ENCODE measurements around the gene SFXN3. TPM values are rescaled to one million over a fixed set of nuclear protein-coding genes. Genes with fewer than 3 reads are reported as not detected.

Gene SFXN3
- total and polyA plus RNA-seq, 2 experiments from 2014 or later, result 93.6 to 102 TPM

DNA sequence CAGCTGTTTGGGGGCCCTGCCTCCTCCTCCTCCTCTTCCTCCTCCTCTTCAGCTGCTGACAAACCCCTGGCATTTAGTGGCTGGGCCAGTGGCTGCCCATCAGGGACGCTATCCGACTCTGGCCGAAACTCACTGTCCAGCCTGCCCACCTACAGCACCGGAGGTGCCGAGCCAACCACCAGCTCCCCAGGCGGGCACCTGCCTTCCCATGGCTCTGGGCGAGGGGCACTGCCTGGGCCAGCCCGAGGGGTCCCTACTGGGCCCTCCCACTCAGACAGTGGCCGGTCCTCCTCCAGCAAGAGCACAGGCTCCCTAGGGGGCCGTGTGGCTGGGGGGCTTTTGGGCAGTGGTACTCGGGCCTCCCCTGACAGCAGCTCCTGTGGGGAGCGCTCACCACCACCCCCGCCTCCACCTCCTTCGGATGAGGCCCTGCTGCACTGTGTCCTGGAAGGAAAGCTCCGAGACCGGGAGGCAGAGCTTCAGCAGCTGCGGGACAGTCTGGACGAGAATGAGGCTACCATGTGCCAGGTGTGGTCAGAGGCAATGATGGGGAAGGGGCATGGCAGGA, 27.3 kb upstream of the SFXN3 start:
- DNase-seq (ENCODE audit: low spot score), result no peak
- Histone ChIP-seq H3K27me3 (no peaks in the 10 kb centered on the region), H3K4me2 (no peak overlapping the region), H3K27ac (no peak overlapping the region), H2AFZ (no peak overlapping the region), H3K9me2 (replicated peaks; ENCODE audit: insufficient read depth) (no peaks in the 10 kb centered on the region), H3K4me1 (ENCODE audit: insufficient read depth) (peaks cover 16% of the 10 kb centered on the region), H3K4me3 (no peak overlapping the region), H3K9me3 (ENCODE audit: low read depth) (no peaks in the 10 kb centered on the region), H4K20me1 (ENCODE audit: insufficient read depth, poor library complexity, severe bottlenecking) (peaks cover 10% of the 10 kb centered on the region), H3K79me2 (peaks cover 53% of the 10 kb centered on the region), H3K36me3 (replicated peaks; ENCODE audit: insufficient read depth, low read depth) (no peaks in the 10 kb centered on the region)
- TF ChIP-seq EZH2 (IDR thresholded peaks at IDR 0.05; ENCODE audit: borderline replicate concordance) (no peak), EZH2phosphoT487 (IDR thresholded peaks at IDR 0.05; ENCODE audit: low read depth, severe bottlenecking, unreplicated experiment) (no peak)
- TF ChIP-seq, protein P1, sequence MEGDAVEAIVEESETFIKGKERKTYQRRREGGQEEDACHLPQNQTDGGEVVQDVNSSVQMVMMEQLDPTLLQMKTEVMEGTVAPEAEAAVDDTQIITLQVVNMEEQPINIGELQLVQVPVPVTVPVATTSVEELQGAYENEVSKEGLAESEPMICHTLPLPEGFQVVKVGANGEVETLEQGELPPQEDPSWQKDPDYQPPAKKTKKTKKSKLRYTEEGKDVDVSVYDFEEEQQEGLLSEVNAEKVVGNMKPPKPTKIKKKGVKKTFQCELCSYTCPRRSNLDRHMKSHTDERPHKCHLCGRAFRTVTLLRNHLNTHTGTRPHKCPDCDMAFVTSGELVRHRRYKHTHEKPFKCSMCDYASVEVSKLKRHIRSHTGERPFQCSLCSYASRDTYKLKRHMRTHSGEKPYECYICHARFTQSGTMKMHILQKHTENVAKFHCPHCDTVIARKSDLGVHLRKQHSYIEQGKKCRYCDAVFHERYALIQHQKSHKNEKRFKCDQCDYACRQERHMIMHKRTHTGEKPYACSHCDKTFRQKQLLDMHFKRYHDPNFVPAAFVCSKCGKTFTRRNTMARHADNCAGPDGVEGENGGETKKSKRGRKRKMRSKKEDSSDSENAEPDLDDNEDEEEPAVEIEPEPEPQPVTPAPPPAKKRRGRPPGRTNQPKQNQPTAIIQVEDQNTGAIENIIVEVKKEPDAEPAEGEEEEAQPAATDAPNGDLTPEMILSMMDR (IDR thresholded peaks at IDR 0.05; ENCODE audit: poor library complexity), result no peak
- 96% methylated on average over 15 of the region's 18 CpGs for WGBS (ENCODE audit: low lambda C conversion rate, missing lambda C conversion rate)

DNA sequence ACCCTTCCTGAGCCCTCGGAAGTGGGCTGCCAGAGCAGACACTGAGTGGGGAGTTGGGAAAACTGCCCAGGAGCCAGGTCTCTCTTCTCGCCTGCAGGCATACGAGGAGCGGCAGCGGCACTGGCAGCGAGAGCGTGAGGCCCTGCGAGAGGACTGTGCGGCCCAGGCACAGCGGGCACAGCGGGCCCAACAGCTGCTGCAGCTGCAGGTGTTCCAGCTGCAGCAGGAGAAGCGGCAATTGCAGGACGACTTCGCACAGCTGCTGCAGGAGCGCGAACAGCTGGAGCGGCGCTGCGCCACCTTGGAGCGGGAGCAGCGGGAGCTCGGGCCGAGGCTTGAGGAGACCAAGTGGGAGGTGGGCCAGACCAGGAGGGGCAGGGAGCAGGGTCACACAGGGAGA, 25.7 kb upstream of the SFXN3 start:
- no peak overlapping the region for H3K4me2 ChIP-seq

DNA sequence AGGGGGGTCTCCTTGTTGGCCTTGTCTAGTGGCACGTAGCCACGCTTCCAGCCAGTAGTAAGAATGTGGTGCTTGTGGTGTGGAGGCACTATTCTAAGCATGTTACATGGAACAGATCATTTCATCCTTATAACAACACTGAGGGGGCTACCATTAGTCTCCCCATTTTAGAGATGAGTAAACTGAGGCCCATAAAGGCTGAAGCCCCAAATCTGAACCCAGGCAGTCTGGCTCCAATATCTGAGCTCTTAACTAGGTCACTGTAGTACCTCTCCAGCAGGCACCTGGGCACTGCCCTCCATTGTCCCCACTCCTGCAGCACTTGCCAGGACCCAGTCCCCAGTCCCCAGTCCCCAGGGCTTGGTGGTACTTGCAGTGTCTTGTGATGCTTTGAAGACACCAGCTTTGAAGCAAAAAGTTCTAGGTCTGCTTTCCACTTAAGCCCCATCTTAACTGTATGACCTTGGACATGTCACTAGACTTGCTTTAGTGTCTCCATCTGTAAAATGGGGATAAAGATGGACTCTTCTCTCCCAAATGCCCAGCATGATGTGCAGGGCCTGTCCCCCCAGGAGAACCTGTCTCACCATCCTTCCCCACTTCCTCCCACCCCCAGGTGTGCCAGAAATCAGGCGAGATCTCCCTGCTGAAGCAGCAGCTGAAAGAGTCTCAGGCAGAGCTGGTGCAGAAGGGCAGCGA, 25.0 kb upstream of the SFXN3 start:
- H2AFZ ChIP-seq, result no peak overlapping the region
- peaks cover 39% of the 10 kb centered on the region for H3K79me2 ChIP-seq
- WGBS (ENCODE audit: low lambda C conversion rate, missing lambda C conversion rate), result 93% methylated on average over 4 of the region's 4 CpGs
- H3K27ac ChIP-seq, result no peak overlapping the region
- no peaks in the 10 kb centered on the region for H3K36me3 ChIP-seq (replicated peaks; ENCODE audit: insufficient read depth, low read depth)
- peaks cover 10% of the 10 kb centered on the region for H3K4me1 ChIP-seq (ENCODE audit: insufficient read depth)
- H3K4me3 ChIP-seq, result no peak overlapping the region
- H3K9me3 ChIP-seq (ENCODE audit: low read depth), result no peaks in the 10 kb centered on the region
- no peaks in the 10 kb centered on the region for H3K9me2 ChIP-seq (replicated peaks; ENCODE audit: insufficient read depth)
- no peak overlapping the region for H3K4me2 ChIP-seq
- DNase-seq (ENCODE audit: low spot score), result no peak
- H4K20me1 ChIP-seq (ENCODE audit: insufficient read depth, poor library complexity, severe bottlenecking), result peaks cover 10% of the 10 kb centered on the region
- TF ChIP-seq, protein P1 (IDR thresholded peaks at IDR 0.05; ENCODE audit: poor library complexity), result no peak
- TF ChIP-seq EZH2 (IDR thresholded peaks at IDR 0.05; ENCODE audit: borderline replicate concordance) (no peak), EZH2phosphoT487 (IDR thresholded peaks at IDR 0.05; ENCODE audit: low read depth, severe bottlenecking, unreplicated experiment) (no peak)
- H3K27me3 ChIP-seq, result no peaks in the 10 kb centered on the region

More for the DNA sequence above, 25.7 kb upstream of the SFXN3 start:
- DNase-seq (ENCODE audit: low spot score), result no peak
- WGBS (ENCODE audit: low lambda C conversion rate, missing lambda C conversion rate), result 97% methylated on average over 23 of the region's 23 CpGs
- Histone ChIP-seq H3K79me2 (peaks cover 46% of the 10 kb centered on the region), H3K27ac (no peak overlapping the region), H3K9me2 (replicated peaks; ENCODE audit: insufficient read depth) (no peaks in the 10 kb centered on the region), H3K27me3 (no peaks in the 10 kb centered on the region), H3K36me3 (replicated peaks; ENCODE audit: insufficient read depth, low read depth) (no peaks in the 10 kb centered on the region), H2AFZ (no peak overlapping the region), H3K9me3 (ENCODE audit: low read depth) (no peaks in the 10 kb centered on the region), H4K20me1 (ENCODE audit: insufficient read depth, poor library complexity, severe bottlenecking) (peaks cover 10% of the 10 kb centered on the region), H3K4me1 (ENCODE audit: insufficient read depth) (peaks cover 13% of the 10 kb centered on the region), H3K4me3 (no peak overlapping the region)
- TF ChIP-seq, protein P1 (IDR thresholded peaks at IDR 0.05; ENCODE audit: poor library complexity), result no peak
- TF ChIP-seq EZH2phosphoT487 (IDR thresholded peaks at IDR 0.05; ENCODE audit: low read depth, severe bottlenecking, unreplicated experiment) (no peak), EZH2 (IDR thresholded peaks at IDR 0.05; ENCODE audit: borderline replicate concordance) (no peak)
